Parathyroid adenoma (tissue), 2 donors: ENCODE measurements around the gene GAMT.
A peak's percentile ranks its signal among the peaks of the same experiment; 100 is the strongest.

ENCODE experiments used
- H2AFZ ChIP-seq: fragments of 300-600 bp; sonication (generic); one replicate; pipeline ENCODE4 v1.7.0; 2017; ENCODE audit warnings: antibody characterized with exemption, mild to moderate bottlenecking
- H3K27ac ChIP-seq: fragments of 300-600 bp; sonication (generic); one replicate; pipeline ENCODE4 v1.7.0; 2017
- H3K27me3 ChIP-seq: fragments of 300-600 bp; sonication (generic); one replicate; pipeline ENCODE4 v1.7.0; 2017; ENCODE audit warnings: low read length; ENCODE audit not compliant: control insufficient read depth, insufficient read depth
- H3K36me3 ChIP-seq: fragments of 300-600 bp; sonication (generic); one replicate; pipeline ENCODE4 v1.7.0; 2017; ENCODE audit warnings: low read length; ENCODE audit not compliant: control insufficient read depth, insufficient read depth
- H3K4me1 ChIP-seq: fragments of 300-600 bp; sonication (generic); one replicate; pipeline ENCODE4 v1.7.0; 2017; ENCODE audit warnings: control low read depth
- H3K4me2 ChIP-seq: fragments of 300-600 bp; sonication (generic); one replicate; pipeline ENCODE4 v1.7.0; 2017; ENCODE audit warnings: low read length
- H3K4me3 ChIP-seq: fragments of 300-600 bp; sonication (generic); one replicate; pipeline ENCODE4 v1.7.0; 2017; ENCODE audit warnings: low read depth, low read length
- H3K79me2 ChIP-seq: fragments of 300-600 bp; sonication (generic); one replicate; pipeline ENCODE4 v1.7.0; 2017; ENCODE audit warnings: control low read depth
- H3K9ac ChIP-seq: fragments of 300-600 bp; sonication (generic); one replicate; pipeline ENCODE4 v1.7.0; 2017; ENCODE audit warnings: mild to moderate bottlenecking
- H3K9me3 ChIP-seq: fragments of 300-600 bp; sonication (generic); one replicate; pipeline ENCODE4 v1.7.0; 2017; ENCODE audit warnings: low read length; ENCODE audit not compliant: control insufficient read depth
- TF ChIP-seq, protein P1 (sequence below): fragments of 300-600 bp; sonication (generic); IDR thresholded peaks from one replicate; pipeline ENCODE4 v1.7.0; 2017; ENCODE audit warnings: antibody characterized with exemption, mild to moderate bottlenecking
- donor health status: primary hyperparathyroidism.

Gene GAMT

DNA sequence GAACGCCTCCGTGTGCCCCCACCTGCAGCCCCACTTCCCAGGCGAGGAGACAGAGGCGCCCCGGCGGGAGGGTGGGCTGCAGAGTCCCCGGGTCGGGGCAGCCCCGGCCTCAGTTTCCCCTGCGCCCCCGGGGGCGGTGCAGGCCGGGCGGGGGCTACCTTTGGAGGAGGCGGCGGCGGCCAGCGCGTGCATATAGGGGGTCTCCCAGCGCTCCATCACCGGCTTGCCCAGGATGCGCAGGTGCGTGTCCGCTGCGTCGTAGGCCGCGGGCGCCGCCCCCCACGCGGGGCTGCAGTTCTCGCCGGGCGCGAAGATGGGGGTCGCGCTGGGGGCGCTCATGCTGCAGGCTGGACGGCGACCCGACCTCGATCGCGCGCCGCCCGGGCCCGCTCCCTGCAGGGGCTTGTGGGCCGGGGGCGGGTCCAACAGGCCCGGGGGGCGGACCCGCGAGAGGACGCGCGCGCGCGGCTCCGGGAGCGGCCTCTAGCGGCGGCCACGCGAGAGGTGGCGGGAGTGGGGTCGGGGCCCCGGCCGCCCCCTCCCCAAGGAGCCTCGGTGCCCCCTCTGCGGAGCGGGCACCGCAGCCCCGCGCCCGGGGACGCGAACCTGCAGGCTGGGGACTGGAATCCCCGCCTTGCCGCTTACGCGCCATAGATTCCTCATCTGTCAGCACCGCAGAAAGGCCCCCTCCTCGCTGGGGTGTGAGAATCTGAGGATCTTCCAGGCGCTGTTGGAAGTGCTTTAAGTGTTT lies at the start of gene GAMT:
TSS of gene GAMT (minus strand) at position 405 of the 751 bp plus-strand sequence. CDS start at position 339, 66 bp downstream.
- Histone ChIP-seq H3K9ac (no peak within 1 kb of the TSS), H3K27ac (no peak within 1 kb of the TSS), H3K4me2 (peak within 1 kb of the TSS; percentile 96), H3K9me3 (no peaks in the 10 kb centered on the region), H3K27me3 (no peaks in the 10 kb centered on the region), H3K36me3 (no peaks in the 10 kb centered on the region), H3K4me1 (peaks cover 2% of the 10 kb centered on the region), H3K79me2 (no peaks in the 10 kb centered on the region), H3K4me3 (peak within 1 kb of the TSS; percentile 76), H2AFZ (peak within 1 kb of the TSS; percentile 82)
- TF ChIP-seq, protein P1, sequence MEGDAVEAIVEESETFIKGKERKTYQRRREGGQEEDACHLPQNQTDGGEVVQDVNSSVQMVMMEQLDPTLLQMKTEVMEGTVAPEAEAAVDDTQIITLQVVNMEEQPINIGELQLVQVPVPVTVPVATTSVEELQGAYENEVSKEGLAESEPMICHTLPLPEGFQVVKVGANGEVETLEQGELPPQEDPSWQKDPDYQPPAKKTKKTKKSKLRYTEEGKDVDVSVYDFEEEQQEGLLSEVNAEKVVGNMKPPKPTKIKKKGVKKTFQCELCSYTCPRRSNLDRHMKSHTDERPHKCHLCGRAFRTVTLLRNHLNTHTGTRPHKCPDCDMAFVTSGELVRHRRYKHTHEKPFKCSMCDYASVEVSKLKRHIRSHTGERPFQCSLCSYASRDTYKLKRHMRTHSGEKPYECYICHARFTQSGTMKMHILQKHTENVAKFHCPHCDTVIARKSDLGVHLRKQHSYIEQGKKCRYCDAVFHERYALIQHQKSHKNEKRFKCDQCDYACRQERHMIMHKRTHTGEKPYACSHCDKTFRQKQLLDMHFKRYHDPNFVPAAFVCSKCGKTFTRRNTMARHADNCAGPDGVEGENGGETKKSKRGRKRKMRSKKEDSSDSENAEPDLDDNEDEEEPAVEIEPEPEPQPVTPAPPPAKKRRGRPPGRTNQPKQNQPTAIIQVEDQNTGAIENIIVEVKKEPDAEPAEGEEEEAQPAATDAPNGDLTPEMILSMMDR = peak; percentile 37

DNA sequence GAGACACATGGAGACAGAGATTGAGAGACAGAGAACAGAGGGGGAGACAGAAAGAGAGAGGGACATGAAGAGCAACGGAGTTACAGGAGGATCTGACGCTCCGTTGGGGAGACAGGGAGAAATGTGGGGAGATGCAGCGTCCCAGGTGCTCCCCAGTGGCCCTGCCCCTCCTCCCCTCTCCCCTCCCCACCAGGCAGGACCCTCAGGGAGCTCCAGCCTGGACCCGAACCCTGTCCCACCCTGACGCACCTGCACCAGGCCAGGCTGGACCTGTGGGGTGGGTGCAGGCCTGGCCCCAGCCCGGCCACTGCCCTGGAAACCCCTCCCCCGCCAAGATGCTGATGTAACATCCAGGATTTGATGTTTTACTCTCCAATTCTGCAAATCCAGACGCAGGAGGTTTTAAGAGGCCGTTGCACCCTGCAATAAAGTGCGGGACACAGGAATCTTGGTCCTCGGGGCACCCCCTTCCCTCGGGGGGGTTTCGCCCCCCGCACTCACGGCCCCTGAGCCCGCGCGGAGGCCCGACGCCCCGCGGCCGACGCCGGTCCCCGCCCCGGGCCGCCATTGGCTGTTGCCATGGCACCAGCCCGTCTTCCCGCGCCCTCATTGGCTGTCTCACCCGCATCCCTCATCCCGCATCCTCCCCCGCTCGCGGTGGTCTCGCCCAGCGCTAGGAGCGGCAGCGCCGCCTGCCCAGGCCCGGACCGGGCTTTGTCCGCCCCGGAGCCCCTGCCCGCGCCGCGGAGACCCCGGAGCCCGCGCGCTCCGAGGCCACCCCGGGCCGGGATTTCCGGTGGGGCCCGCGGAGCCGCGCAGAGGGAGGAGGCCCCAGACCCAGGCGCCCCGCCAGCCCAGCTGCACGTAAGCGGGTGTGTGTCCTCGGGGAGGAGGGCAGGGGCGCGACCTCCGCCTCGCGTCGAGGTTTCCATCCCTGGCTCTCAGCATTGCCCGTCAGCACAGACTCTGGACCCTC lies 48.4 kb upstream of the GAMT start, which contains the start of gene APC2:
TSS of gene APC2 (plus strand) at position 655 of the 976 bp plus-strand sequence. CDS start 2,881 bp downstream, outside the sequence.
- no peak within 1 kb of the TSS for H3K4me2 ChIP-seq
- no peak within 1 kb of the TSS for H3K9ac ChIP-seq
- no peaks in the 10 kb centered on the region for H3K36me3 ChIP-seq
- H3K27me3 ChIP-seq = peaks cover 19% of the 10 kb centered on the region
- no peaks in the 10 kb centered on the region for H3K9me3 ChIP-seq
- TF ChIP-seq, protein P1 = no peak
- peaks cover 6% of the 10 kb centered on the region for H3K4me1 ChIP-seq
- H3K4me3 ChIP-seq = no peak within 1 kb of the TSS
- H2AFZ ChIP-seq = no peak within 1 kb of the TSS
- H3K79me2 ChIP-seq = no peaks in the 10 kb centered on the region
- H3K27ac ChIP-seq = no peak within 1 kb of the TSS

DNA sequence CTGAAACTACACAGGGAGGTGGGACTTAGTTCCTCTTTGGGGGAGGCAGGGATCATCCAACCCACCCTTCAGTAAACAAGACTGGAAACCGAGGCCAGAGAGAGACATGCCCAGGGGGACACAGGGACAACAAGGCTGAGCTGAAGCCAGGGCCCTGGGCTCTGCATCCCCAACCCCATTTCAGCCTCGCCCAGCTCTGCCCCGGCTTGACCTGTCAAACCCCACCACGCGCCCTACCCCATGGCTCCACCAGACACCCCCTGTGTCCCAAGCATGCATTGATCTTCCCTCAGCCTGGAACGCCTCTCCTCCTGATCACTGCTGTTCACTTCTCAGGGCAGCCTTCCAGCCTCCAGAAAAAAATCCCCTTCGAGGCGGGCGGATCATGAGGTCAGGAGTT lies 46.6 kb upstream of the GAMT start:
- Histone ChIP-seq H3K27ac (no peak overlapping the region), H3K9ac (no peak overlapping the region), H3K79me2 (no peaks in the 10 kb centered on the region), H3K27me3 (peaks cover 19% of the 10 kb centered on the region), H3K4me1 (peaks cover 6% of the 10 kb centered on the region), H3K4me3 (no peak overlapping the region), H3K9me3 (no peaks in the 10 kb centered on the region), H3K36me3 (no peaks in the 10 kb centered on the region), H3K4me2 (no peak overlapping the region), H2AFZ (no peak overlapping the region)
- TF ChIP-seq, protein P1 = no peak

DNA sequence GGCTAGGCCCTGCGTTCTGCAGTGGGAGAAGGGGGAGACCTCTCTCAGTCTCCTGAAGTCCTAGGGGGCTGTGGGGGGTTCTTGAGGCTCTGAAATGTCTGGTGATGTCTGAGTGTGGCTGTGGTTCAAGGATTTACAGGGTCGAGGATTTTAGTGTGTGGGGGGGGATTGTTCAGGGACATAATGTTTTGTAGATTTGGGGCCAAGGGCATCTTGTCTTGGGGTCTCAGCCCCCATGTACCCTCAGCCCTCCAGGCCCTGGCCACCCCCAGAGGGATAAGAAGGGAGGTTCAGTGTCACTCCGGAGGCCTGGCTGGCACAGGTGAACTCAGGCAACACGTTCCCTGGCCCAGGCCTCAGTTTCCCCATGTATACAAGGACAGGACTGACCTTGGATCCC lies 46.2 kb upstream of the GAMT start:
- Histone ChIP-seq H3K4me2 (no peak overlapping the region), H3K4me1 (peaks cover 6% of the 10 kb centered on the region), H3K27ac (no peak overlapping the region), H3K9ac (no peak overlapping the region), H3K36me3 (no peaks in the 10 kb centered on the region), H3K79me2 (no peaks in the 10 kb centered on the region), H3K4me3 (no peak overlapping the region), H3K27me3 (peaks cover 17% of the 10 kb centered on the region), H3K9me3 (no peaks in the 10 kb centered on the region), H2AFZ (no peak overlapping the region)
- TF ChIP-seq, protein P1 = no peak
